LoVo (cell line): ENCODE measurements around the gene YY1.

Source experiments
- DNase-seq: peaks from one replicate; pipeline ENCODE4 v3.0.0-alpha.2; 2016; ENCODE audit warnings: low spot score

YY1 gene

GRCh38 chr14:100313464-100314230 is 74.7 kb downstream of the YY1 start:
- no peak for DNase-seq

GRCh38 chr14:100314724-100315123 is 75.8 kb downstream of the YY1 start:
- DNase-seq = no peak

DNA sequence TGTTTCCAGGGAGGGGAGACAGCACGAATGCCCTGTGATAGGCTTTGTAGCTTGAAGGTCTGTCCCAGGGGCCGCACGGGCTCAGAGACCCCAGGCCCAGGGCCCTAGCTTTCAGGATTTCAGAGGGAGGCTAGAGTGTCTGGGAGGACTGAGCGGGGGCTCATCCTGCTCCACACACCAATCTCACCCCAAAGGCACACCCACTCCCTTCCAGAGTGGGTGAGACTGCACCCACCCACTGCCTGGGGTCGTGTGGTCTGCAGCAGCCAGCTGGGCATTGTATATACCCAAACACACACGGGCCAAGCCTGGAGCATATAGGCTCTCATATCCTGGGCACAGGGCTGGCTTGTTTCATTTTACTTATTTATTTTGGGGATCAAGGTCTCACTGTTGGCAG is 78.4 kb downstream of the YY1 start:
- no peak for DNase-seq

DNA sequence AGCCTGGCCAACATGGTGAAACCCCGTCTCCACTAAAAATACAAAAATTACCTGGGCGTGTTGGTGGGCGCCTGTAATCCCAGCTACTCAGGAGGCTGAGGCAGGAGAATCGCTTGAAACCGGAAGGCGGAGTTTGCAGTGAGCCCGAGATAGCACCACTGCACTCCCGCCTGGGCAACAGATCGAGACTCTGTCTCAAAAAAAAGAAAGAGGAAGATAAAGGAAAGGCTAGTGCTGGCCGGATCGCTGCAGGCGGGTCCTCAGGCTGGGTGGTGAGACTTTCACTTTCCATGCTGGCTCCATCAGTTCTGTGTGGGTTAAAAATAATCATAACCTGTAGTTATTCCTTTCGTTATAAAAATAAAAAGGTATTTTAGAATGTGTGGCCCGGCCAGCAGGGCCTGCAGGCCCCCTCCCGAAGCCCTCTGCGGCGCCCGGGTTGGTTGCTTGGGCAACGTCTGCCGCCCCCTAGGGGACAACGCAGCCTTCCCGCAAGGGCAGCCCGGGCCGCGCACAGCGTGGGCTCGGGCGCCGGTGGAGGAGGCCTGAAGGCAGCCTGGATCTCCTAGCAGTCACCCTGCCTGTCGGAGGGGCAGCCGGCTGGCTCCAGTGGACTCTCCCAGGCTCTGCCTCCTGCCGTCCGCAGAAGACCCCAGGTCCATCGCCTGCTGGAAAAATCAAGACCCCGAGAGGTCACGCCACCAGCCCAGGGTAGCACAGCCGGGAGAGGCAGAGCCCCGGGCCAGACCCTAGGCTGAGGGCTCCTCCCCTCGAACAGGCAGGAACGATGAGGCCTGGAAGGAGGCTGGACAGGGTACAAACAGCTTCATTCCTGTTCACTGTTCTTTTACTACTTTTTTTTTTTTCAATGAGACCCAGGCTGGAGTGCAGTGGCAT is 79.2 kb downstream of the YY1 start:
- DNase-seq = peak; percentile 30

GRCh38 chr14:100320157-100320856 is 81.4 kb downstream of the YY1 start:
- DNase-seq = no peak

DNA sequence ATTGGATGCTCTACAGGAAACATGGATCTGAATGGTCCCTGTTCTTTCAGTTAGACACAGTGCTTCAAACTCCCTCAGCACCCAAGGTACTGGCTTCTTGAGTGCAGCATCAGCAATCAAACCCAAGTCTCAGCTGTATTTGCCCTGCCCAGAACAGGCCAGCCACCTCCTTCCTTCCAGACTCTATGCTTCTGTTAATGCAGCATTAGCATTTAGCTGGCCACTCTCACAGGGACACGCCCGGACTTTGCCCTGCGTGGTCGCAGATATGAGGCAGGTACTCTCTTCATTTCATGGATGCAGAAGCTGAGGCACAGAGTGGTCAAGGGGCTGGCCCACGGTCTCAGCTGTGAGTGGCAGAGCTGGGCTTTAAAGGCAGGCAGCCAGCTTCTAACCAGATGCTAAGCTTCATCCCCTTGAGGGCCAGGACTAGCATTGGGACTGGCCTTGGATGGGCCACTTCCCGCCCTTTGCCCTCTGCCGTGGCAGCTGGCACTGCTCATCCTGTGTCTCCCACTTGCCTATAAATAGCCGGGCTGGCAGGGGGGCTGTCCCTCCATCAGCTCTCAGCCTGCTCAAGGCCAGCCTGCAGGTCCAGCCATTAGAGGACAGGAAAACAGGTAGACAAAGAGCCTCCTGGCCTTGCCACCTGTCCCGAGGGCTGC is 82.7 kb downstream of the YY1 start:
- no peak for DNase-seq

DNA sequence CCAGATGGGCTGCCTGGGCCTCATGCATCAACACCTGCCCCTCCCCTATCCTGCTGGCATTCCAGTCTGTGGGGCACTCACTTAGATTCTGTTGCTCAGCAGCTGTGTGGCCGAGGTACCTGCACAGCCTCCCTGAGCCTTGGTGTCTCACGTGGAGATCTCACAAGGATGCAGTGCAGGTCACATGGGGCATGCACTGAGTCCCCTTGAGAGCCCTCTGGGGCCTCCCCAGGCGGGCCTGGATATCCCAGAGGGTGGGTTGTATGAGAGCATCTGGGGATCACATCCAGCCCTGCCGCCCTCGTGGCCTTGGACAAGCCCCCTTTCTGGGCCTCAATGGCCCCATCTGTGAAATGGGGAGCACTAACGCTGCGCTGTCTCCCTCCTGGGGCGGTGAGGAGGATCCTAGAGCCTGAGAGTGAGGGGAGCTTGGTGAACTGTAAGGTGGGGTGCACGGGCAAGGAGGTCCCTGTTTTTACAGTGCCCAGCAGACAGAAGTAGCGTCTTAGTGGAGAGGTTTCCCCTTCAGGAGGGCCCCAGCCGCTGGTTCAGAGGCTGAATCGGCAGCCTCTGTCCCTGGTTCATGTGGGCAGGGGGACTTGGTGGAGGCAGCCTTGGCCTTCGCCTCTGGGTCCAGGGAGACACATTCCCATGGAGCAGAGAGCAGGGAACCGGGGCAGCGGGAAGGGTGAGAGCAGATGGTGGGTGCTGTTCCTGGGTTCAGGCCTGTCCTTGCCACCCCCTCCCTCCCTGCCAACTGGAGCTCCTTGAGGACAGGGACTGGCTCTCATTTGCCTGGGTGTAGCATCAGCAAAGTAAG is 83.4 kb downstream of the YY1 start:
- no peak for DNase-seq

- no peak for DNase-seq
These were observed 84.4 kb downstream of the YY1 start, which contains the start of gene SLC25A47 for GRCh38 chr14:100323121-100323941. Gene SLC25A47, plus strand, starts transcription at chr14:100323339. Its CDS starts 76 bp downstream, at chr14:100323415.

- DNase-seq = no peak
These were observed 85.0 kb downstream of the YY1 start for GRCh38 chr14:100323942-100324307.

GRCh38 chr14:100325231-100325632 is 86.3 kb downstream of the YY1 start:
- no peak for DNase-seq

DNA sequence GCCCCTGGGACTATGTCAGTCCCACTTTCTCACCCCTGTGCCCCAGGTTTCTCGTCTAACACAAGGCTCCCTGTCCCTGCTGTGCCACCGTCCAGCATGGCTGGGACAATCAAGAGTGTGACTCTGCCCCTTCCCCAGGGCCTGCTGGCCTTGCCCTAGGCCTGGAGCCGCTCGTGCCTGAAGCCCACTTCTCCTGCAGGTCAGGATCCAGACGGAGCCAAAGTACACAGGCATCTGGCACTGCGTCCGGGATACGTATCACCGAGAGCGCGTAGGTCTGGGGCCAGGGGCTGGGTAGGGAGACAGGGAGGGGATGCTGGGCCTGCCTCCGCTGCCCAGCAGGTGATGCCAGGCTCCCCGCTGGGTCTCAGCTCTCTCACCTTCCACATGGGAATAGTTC is 87.0 kb downstream of the YY1 start:
- DNase-seq = no peak

DNA sequence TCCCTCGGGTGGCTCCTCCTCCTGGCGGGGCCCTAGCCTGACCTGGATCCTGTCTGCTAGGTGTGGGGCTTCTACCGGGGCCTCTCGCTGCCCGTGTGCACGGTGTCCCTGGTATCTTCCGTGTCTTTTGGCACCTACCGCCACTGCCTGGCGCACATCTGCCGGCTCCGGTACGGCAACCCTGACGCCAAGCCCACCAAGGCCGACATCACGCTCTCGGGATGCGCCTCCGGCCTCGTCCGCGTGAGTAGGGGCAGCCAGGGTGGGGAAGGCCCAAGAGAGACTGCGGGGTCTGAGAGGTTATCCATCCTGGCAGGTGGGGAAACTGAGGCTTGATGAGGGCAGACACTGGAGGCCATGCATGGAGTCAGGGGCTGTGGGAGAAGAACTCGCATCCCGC is 88.2 kb downstream of the YY1 start:
- no peak for DNase-seq

GRCh38 chr14:100328495-100329163 is 89.7 kb downstream of the YY1 start:
- DNase-seq = no peak

DNA sequence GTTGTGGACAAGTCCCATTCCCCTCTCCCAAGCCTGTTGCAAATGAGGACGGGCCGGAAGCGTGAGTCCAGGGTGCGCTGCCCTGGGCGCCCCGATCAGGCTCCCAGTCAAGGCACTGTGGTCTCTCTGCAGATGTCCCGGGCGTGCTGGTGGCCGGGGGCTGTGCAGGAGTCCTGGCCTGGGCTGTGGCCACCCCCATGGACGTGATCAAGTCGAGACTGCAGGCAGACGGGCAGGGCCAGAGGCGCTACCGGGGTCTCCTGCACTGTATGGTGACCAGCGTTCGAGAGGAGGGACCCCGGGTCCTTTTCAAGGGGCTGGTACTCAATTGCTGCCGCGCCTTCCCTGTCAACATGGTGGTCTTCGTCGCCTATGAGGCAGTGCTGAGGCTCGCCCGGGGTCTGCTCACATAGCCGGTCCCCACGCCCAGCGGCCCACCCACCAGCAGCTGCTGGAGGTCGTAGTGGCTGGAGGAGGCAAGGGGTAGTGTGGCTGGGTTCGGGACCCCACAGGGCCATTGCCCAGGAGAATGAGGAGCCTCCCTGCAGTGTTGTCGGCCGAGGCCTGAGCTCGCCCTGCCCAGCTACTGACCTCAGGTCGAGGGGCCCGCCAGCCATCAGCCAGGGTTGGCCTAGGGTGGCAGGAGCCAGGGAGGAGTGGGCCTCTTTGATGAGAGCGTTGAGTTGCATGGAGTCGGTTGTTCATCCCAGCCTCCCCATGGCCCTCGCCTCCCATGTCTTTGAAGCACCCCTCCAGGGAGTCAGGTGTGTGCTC is 90.5 kb downstream of the YY1 start:
- no peak for DNase-seq

- no peak for DNase-seq
These were observed 91.0 kb downstream of the YY1 start for GRCh38 chr14:100330007-100330344.

DNA sequence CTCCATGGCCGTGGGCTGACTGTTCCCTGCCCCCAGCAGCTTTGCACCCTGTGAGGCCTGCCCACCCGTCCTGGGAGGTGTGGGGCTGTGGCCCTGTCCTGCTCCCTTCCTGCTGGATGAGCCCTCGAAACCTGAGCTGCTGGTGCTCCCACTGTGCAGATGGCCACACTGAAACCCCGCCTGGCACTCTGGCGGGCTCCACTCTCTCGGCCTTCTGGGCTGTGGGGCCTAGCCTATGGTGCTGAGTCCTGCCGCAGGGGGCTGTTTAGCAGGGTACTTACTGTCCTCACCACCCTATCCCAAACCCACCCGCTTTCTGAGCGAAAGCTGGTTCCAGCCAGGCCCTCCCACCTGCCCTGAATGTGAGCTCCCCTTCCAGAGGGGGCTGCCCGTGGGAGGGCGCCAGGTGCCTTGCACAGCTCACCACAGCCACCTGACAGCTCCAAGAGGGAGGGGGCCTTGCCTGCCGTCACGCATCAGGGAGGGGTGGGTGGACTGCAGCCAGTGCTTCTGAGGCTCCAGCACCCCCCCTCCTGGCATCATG is 91.5 kb downstream of the YY1 start:
- DNase-seq = no peak

DNA sequence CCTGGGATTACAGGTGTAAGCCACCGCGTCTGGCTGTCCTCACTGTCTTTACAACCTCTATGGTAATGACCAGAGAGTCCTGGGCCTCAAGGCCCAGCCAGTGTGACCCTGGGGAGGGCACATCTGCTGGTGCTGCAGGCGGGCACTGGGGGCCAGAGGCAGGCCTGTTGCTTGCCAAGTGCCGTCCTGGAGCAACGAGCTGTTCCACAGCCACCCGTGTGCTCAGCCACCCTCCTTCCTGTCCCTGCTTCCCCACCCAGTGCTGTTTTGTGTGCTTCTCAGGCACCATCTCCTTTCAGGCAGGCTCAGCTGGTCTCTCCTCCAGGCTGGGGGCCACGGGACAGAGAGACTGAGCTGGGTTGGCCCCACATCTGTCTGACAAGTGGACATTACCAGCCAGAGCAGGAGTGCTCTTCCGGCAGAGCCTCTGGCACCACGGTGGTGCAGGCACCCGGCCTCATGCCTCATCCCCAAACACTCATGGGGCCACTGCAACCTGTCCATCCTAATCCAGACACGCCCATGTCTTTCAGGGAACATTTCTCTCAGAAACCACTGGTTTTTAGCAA is 93.2 kb downstream of the YY1 start:
- no peak for DNase-seq
